GM08714 (cell line): ENCODE results near the gene RFC1.

Experiments used
- H3K4me3 ChIP-seq: fragments of 200-500 bp; sonication (Bioruptor generic); 2 replicates; pipeline ENCODE4 v1.5.1; 2014; ENCODE audit warnings: mild to moderate bottlenecking, low read length, inconsistent platforms
- ZNF274 ChIP-seq: IDR thresholded peaks from 2 replicates; pipeline ENCODE4 v1.6.1; 2012; ENCODE audit warnings: mild to moderate bottlenecking, low read depth, low read length

The RFC1 gene

GRCh38 chr4:39337841-39338240 lies 28.3 kb downstream of the RFC1 start:
- no peak overlapping the region for H3K4me3 ChIP-seq
- no peak for TF ChIP-seq ZNF274

DNA sequence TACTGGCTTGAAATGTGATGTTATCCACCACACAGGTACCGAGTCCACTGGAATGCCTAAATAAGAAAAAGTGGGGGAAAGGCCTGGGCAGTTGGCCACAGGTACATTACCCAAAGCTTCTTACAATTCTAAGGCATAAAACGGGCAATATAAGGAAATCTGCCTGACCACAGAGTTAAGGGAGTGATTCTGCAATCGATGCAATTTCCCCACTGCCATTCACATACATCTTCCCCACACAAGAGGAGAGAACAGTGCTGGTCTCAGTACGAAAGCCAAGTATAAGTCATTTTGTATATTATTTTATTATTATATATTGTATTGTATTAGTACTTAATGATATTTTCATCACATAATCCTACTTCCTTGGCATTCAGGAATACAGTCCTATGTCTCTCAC lies 30.6 kb downstream of the RFC1 start:
- no peak for TF ChIP-seq ZNF274
- no peak overlapping the region for H3K4me3 ChIP-seq

DNA sequence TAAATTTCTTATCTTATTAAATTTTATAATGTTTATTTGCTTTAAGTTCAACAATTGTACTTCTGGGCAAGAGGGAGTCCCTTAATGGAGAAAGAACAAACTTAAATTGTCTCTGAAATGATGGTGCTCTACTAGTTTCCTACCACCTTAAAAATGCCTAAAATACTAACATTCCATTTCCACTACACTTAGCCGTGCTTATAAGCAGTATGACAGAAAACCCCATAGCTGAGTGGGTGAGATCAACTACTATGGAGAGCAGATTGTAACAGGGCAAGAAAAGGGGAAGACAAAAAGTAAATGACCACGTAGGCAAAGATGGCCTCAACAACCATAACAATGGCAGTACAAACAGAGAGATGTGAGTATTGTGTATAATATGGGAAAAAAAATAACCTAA lies 35.0 kb downstream of the RFC1 start:
- no peak overlapping the region for H3K4me3 ChIP-seq
- no peak for TF ChIP-seq ZNF274

GRCh38 chr4:39330353-39330752 lies 35.8 kb downstream of the RFC1 start:
- no peak for TF ChIP-seq ZNF274
- H3K4me3 ChIP-seq, result no peak overlapping the region

DNA sequence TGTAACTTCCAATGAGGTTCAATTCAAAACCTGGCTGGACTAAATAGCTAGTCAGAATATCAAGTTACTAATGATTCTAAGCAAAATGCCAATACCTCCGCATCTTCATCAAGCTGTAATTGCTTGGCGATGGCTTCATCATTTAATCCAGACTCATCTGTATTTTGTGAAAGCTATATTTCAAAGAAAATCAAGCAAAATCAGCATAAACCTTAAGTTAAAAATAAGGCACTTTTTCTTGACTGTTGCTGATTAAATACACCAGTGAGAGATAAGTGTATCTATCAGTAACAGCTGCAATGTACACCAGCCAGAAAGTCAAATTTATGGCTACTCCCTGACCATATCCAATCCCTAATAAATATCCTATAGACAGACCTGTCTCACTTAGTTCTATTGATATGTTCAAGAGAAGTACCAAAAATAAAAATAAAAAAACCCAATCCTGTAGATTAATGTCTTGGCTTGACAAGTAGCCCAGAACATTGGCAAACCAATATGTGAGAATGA lies 39.6 kb downstream of the RFC1 start:
- TF ChIP-seq ZNF274, result no peak
- no peak overlapping the region for H3K4me3 ChIP-seq

- TF ChIP-seq ZNF274, result no peak
- no peak overlapping the region for H3K4me3 ChIP-seq
These were observed 41.1 kb downstream of the RFC1 start for GRCh38 chr4:39324897-39325613.

DNA sequence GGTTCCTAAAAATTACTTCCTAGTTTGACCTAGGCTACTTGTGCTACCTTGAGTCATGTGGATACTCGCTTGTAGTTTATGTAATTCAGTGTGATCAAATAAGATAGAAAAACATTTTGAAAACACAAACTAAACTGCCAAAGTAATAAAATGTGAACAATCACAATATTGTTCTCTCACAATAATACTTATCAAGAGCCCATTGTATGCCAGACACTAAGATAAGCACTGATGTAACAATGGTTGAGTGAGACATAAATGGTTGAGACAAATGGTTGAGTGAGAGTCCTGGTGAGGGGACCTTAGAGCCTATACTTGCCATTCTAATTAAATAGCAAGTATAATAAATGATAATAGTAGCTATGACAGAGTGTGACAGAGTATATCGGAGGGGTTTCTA lies 41.7 kb downstream of the RFC1 start:
- no peak for TF ChIP-seq ZNF274
- no peak overlapping the region for H3K4me3 ChIP-seq

- no peak for TF ChIP-seq ZNF274
- H3K4me3 ChIP-seq, result no peak overlapping the region
These were observed 42.3 kb downstream of the RFC1 start for GRCh38 chr4:39323821-39324220.

DNA sequence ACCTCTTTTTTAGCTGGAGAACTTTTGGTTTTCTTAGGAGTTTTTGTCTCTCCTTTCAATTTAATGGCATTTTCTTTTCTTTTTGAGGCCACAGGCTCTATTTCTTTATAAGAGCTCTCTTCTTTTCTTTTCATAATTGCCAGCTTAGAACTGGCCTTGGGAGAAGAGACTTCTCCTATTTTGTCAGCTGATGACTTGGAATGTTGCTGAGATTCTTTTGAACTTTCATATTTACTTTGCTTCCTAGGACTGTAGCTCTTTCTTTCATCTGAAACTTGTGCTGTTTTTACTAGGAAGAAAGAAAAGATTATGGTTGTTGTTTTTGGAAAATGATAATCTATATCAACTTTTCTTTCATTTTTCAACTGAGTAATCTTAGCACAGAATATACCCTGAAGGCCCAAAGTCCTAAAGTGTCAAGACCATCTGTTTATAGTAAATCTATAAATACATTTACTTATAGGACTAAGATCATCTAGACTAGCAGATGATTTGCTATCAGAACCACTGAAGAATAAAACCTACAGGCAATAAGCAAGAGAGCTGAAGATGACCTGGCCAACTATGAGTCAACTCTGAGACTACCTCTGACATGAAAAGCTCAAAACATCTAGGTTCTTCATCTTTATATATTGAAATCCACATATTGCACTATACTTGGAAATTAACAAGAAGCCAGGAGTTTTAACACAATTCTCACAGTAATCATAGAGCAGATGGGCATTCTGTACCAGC lies 45.6 kb downstream of the RFC1 start:
- no peak for TF ChIP-seq ZNF274

GRCh38 chr4:39319676-39320075 lies 46.5 kb downstream of the RFC1 start:
- no peak overlapping the region for H3K4me3 ChIP-seq

More for the DNA sequence above, 45.6 kb downstream of the RFC1 start:
- H3K4me3 ChIP-seq, result no peak overlapping the region

GRCh38 chr4:39312816-39313215 lies 53.3 kb downstream of the RFC1 start:
- TF ChIP-seq ZNF274, result no peak
- no peak overlapping the region for H3K4me3 ChIP-seq

More at GRCh38 chr4:39319676-39320075, 46.5 kb downstream of the RFC1 start:
- no peak for TF ChIP-seq ZNF274

GRCh38 chr4:39308611-39309010 lies 57.6 kb downstream of the RFC1 start:
- no peak overlapping the region for H3K4me3 ChIP-seq
- no peak for TF ChIP-seq ZNF274

DNA sequence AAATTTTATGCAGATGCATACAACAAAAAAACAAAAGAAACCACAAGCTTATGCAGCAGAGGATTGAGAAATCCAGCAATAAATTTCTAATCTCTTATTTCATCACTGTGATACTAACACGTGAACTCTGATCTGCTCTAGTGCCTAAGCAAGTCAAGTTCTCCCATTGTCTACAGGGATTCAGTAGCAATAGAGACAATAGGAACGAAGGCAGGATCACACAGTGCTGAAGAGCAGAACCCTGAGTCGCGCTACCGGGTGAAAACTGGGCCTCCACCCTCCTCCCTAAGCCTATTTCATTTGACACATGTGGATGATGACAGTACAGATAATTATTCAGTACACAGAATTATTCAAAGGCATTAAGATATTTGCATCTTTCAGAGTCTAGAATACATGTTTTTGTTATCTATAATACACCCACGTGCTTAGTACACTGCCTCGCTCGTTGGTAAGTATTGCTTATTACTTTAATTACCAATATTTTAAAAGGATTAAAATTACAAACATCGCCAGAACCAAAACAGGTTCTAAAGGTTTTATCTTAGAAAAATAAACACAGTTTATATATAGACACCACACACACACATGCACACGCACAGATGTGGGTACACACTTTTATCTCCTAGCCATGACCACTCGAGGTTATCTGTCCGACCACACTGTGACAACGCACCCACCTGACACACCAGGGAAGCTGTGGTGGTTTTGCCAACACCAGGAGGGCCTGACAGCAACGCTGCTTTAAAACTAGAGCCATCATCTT lies 60.1 kb downstream of the RFC1 start:
- H3K4me3 ChIP-seq, result no peak overlapping the region
- TF ChIP-seq ZNF274, result no peak

DNA sequence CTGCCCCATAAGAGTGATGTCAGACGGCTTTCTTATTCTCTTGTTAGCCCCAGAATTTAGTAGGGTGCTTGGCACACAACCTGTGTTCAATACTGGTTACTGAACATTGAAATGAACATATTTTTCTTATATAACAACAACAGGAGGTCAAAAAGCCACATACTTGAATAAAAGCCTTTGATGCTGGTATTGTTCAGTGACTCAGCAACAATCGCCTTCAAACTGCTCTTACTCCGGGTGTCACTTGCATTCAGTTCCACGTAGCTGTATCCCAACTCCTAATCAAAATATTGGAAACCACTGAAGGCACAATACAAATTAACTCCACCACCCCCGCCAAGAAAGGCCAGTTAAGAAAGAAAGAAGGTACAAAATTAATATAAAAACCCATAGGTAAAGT lies 61.5 kb downstream of the RFC1 start:
- no peak for TF ChIP-seq ZNF274
- no peak overlapping the region for H3K4me3 ChIP-seq
